GM13977 (cell line): Measurements from ENCODE around the gene ZNF385A.

Experiments used
- DNase-seq: peaks from one replicate; pipeline ENCODE4 v3.0.0; 2012; ENCODE audit warnings: low spot score
- CTCF ChIP-seq: IDR thresholded peaks from 2 replicates; pipeline ENCODE4 v1.5.1; 2012; ENCODE audit warnings: mild to moderate bottlenecking, control low read depth; ENCODE audit not compliant: insufficient read depth; ENCODE audit errors: extremely low read depth, missing control alignments
- in situ Hi-C: fragments of 300-500 bp; cut with MboI; formaldehyde crosslinking; loops from one replicate; pipeline ENCODE4 v1.12.0; 2022; ENCODE audit warnings: low sequenced_read_pairs, low pct_unique_long_range_greater_than_20kb, mixed read lengths, inconsistent platforms; ENCODE audit not compliant: unreplicated experiment

Gene ZNF385A

GRCh38 chr12:54379398-54380201, 4.9 kb downstream of the ZNF385A start:
- peak; percentile 95 for DNase-seq
- in situ Hi-C loops, result no loop called here
- peak; percentile 100 for TF ChIP-seq CTCF

- in situ Hi-C loops, result no loop called here
Measured at GRCh38 chr12:54378796-54379397, 5.6 kb downstream of the ZNF385A start.

GRCh38 chr12:54377797-54378515, 6.6 kb downstream of the ZNF385A start:
- in situ Hi-C loops, result no loop called here
- TF ChIP-seq CTCF, result no peak
- DNase-seq, result no peak

More at GRCh38 chr12:54378796-54379397, 5.6 kb downstream of the ZNF385A start:
- no peak for TF ChIP-seq CTCF
- no peak for DNase-seq

GRCh38 chr12:54377007-54377406, 7.5 kb downstream of the ZNF385A start:
- in situ Hi-C loops, result no loop called here
- TF ChIP-seq CTCF, result no peak
- DNase-seq, result no peak

- in situ Hi-C loops, result no loop called here
Measured at GRCh38 chr12:54376596-54376995, 7.9 kb downstream of the ZNF385A start.

More at GRCh38 chr12:54376596-54376995, 7.9 kb downstream of the ZNF385A start:
- DNase-seq, result no peak
- no peak for TF ChIP-seq CTCF
